Ishikawa (cell line): Measurements from ENCODE around the gene NME3.

Source experiments
- CEBPB ChIP-seq: IDR thresholded peaks from 2 replicates; pipeline ENCODE4 v1.6.1; 2012
- CREB1 ChIP-seq: IDR thresholded peaks from 2 replicates; pipeline ENCODE4 v1.6.1; 2012; ENCODE audit warnings: low read depth
- EGR1 ChIP-seq: IDR thresholded peaks from 2 replicates; pipeline ENCODE4 v1.6.1; 2012
- EP300 ChIP-seq: IDR thresholded peaks from 2 replicates; pipeline ENCODE4 v1.6.1; 2012; ENCODE audit warnings: borderline replicate concordance
- FOXM1 ChIP-seq: IDR thresholded peaks from 2 replicates; pipeline ENCODE4 v1.6.1; 2012; ENCODE audit warnings: low read depth, borderline replicate concordance
- MAX ChIP-seq: IDR thresholded peaks from 2 replicates; pipeline ENCODE4 v1.6.1; 2012
- NFIC ChIP-seq: IDR thresholded peaks from 2 replicates; pipeline ENCODE4 v1.6.1; 2012
- RAD21 ChIP-seq: IDR thresholded peaks from 2 replicates; pipeline ENCODE4 v1.6.1; 2012; ENCODE audit warnings: low read depth
- REST ChIP-seq: IDR thresholded peaks from 2 replicates; pipeline ENCODE4 v1.6.1; 2012; ENCODE audit warnings: low read depth, mild to moderate bottlenecking
- TAF1 ChIP-seq: IDR thresholded peaks from 2 replicates; pipeline ENCODE4 v1.6.1; 2012; ENCODE audit warnings: low read depth, mild to moderate bottlenecking
- TCF12 ChIP-seq: IDR thresholded peaks from 2 replicates; pipeline ENCODE4 v1.6.1; 2012; ENCODE audit warnings: low read depth
- TEAD4 ChIP-seq: IDR thresholded peaks from 2 replicates; pipeline ENCODE4 v1.6.1; 2012
- USF1 ChIP-seq: IDR thresholded peaks from 2 replicates; pipeline ENCODE4 v1.6.1; 2012
- YY1 ChIP-seq: IDR thresholded peaks from 2 replicates; pipeline ENCODE4 v1.6.1; 2012; ENCODE audit warnings: low read depth
- ZBTB7A ChIP-seq: IDR thresholded peaks from 2 replicates; pipeline ENCODE4 v1.6.1; 2012; ENCODE audit warnings: low read depth

The NME3 gene

GRCh38 chr16:1771188-1771863 lies at the start of gene NME3:
Gene NME3 (minus strand): TSS chr16:1771543. CDS start chr16:1771534, 9 bp downstream.
- TF ChIP-seq YY1 (peak; percentile 78), TCF12 (no peak), CEBPB (no peak), EGR1 (peak; percentile 75)

GRCh38 chr16:1820946-1821290 lies 49.6 kb upstream of the NME3 start:
- TF ChIP-seq FOXM1 (no peak), YY1 (no peak), EP300 (no peak), TEAD4 (no peak), TAF1 (no peak), CREB1 (no peak), NFIC (no peak), TCF12 (no peak), MAX (no peak), ZBTB7A (no peak), RAD21 (no peak), USF1 (no peak), EGR1 (no peak), CEBPB (no peak), REST (no peak)

- no peak for TF ChIP-seq MAX
- no peak for TF ChIP-seq USF1
- TF ChIP-seq REST: no peak
- no peak for TF ChIP-seq CREB1
- TF ChIP-seq YY1: no peak
- TF ChIP-seq RAD21: no peak
- TF ChIP-seq FOXM1: no peak
- TF ChIP-seq TEAD4: no peak
- TF ChIP-seq EP300: no peak
- TF ChIP-seq ZBTB7A: no peak
- TF ChIP-seq TCF12: no peak
- TF ChIP-seq EGR1: no peak
- no peak for TF ChIP-seq CEBPB
- TF ChIP-seq TAF1: no peak
- no peak for TF ChIP-seq NFIC
These were observed 49.0 kb upstream of the NME3 start for GRCh38 chr16:1820096-1820945.

GRCh38 chr16:1819611-1820010 lies 48.3 kb upstream of the NME3 start:
- no peak for TF ChIP-seq TEAD4
- no peak for TF ChIP-seq FOXM1
- no peak for TF ChIP-seq NFIC
- TF ChIP-seq TCF12: no peak
- no peak for TF ChIP-seq USF1
- no peak for TF ChIP-seq MAX
- no peak for TF ChIP-seq REST
- no peak for TF ChIP-seq ZBTB7A
